GM19035 (cell line): ENCODE results near the gene ANKFY1.
"Not testable (repeated sequence)": the region's sequence is repeated elsewhere in the genome, so short reads cannot be mapped to it uniquely, and the experiment has no call there.

Experiments used
- ATAC-seq: cut with Tn5 transposase; IDR thresholded peaks from one replicate; pipeline ENCODE4 v1.9.1; 2021; ENCODE audit not compliant: unreplicated experiment

ANKFY1 gene

GRCh38 chr17:4157618-4158333 lies 106.0 kb downstream of the ANKFY1 start:
- ATAC-seq: no peak

GRCh38 chr17:4156750-4157381 lies 106.9 kb downstream of the ANKFY1 start:
- ATAC-seq: no peak

GRCh38 chr17:4155980-4156620 lies 107.7 kb downstream of the ANKFY1 start:
- ATAC-seq: no peak

GRCh38 chr17:4154201-4154600 lies 109.6 kb downstream of the ANKFY1 start:
- no peak for ATAC-seq

- no peak for ATAC-seq
These were observed 111.3 kb downstream of the ANKFY1 start for GRCh38 chr17:4152471-4152870.

- ATAC-seq: no peak
These were observed 113.7 kb downstream of the ANKFY1 start for GRCh38 chr17:4150096-4150495.

- ATAC-seq: no peak
These were observed 115.0 kb downstream of the ANKFY1 start for GRCh38 chr17:4148611-4149308.

- ATAC-seq: no peak
These were observed 115.9 kb downstream of the ANKFY1 start for GRCh38 chr17:4147751-4148310.

GRCh38 chr17:4146641-4147040 lies 117.1 kb downstream of the ANKFY1 start:
- no peak for ATAC-seq

GRCh38 chr17:4144422-4144747 lies 119.4 kb downstream of the ANKFY1 start:
- no peak for ATAC-seq

GRCh38 chr17:4143563-4144421 lies 120.0 kb downstream of the ANKFY1 start:
- peak; percentile 60 for ATAC-seq

- ATAC-seq: peak; percentile 22
These were observed 121.5 kb downstream of the ANKFY1 start for GRCh38 chr17:4142107-4142900.

GRCh38 chr17:4140125-4140524 lies 123.7 kb downstream of the ANKFY1 start:
- no peak for ATAC-seq

GRCh38 chr17:4138906-4139526 lies 124.8 kb downstream of the ANKFY1 start:
- ATAC-seq: not testable (repeated sequence)

- no peak for ATAC-seq
These were observed 127.4 kb downstream of the ANKFY1 start for GRCh38 chr17:4136373-4136772.

GRCh38 chr17:4135489-4135888 lies 128.3 kb downstream of the ANKFY1 start:
- no peak for ATAC-seq

GRCh38 chr17:4134721-4135120 lies 129.1 kb downstream of the ANKFY1 start:
- no peak for ATAC-seq

GRCh38 chr17:4130715-4131114 lies 133.1 kb downstream of the ANKFY1 start:
- ATAC-seq: no peak

- ATAC-seq: no peak
These were observed 136.2 kb downstream of the ANKFY1 start for GRCh38 chr17:4127555-4127954.
